ENCODE data around the gene LRRK1. TPM values are rescaled to one million over a fixed set of nuclear protein-coding genes. Genes with fewer than 3 reads are reported as not detected.

Gene LRRK1
- total and polyA plus RNA-seq, 11 donors = 1.3 to 12.7 (median 2.1) TPM

DNA sequence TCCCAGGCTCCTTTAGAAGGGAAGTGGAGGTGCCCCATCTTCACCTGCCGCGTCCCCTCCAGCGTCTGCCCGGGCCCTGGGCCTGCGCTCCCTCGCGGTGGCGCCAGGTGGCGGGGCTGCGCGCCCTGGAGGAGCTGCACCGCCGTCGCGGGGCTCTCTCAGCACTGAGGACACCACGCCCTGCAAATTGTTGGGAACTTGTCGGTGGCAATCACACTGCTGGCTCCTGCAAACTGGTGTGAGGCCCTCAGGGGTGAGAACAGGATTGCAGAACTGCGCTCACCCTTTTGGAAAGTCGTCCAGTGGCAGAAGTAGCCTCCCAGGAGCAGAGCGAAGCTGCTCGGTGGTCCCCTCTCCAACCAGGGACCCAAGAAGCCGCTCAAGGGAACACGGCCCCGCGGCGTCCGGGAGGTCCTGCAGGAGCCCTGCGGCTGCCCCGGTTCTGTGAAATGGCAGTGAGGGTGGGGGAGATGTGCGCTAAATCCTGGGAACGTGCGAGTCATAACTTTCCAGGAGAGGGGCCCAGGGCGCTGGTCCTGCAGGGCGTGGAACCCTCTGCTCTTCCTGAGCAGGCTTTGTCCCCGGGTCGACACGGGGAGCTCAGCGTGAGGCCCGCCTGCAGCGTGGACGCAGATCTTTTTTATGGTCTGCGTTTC is 995 bp upstream of the LRRK1 start:
- peak; percentile 78 to 89 (median 80) for DNase-seq
- Histone ChIP-seq H3K36me3 (no peaks in the 10 kb centered on the region), H3K27me3 (peaks cover 0 to 24% (median 9%) of the 10 kb centered on the region in 9 donors), H3K27ac (peak overlapping the region in 5 of 12 donors; percentile 28 to 76 (median 69)), H3K4me3 (peak overlapping the region; percentile 27 to 78 (median 65)), H3K9me3 (peaks cover 0 to 4% (median 0%) of the 10 kb centered on the region in 12 donors), H3K4me1 (peaks cover 0 to 41% (median 9%) of the 10 kb centered on the region in 12 donors)
- ATAC-seq = peak; percentile 79 to 94 (median 94)
- TF ChIP-seq POLR2A (IDR thresholded peaks at IDR 0.05) (no peak), CTCF (IDR thresholded peaks at IDR 0.05) (peak; percentile 79 to 93 (median 90))
- intact Hi-C loops (cut with DNase I) = loop anchor here in 8 of 10 donors (1.0 to 10.0 kb wide), 6 partner anchors 89 to 347 kb away; no protein-coding TSS in a partner anchor
- WGBS, 4 donors = 2 to 3% (median 2%) methylated on average over 10 to 42 of the region's 42 CpGs

DNA sequence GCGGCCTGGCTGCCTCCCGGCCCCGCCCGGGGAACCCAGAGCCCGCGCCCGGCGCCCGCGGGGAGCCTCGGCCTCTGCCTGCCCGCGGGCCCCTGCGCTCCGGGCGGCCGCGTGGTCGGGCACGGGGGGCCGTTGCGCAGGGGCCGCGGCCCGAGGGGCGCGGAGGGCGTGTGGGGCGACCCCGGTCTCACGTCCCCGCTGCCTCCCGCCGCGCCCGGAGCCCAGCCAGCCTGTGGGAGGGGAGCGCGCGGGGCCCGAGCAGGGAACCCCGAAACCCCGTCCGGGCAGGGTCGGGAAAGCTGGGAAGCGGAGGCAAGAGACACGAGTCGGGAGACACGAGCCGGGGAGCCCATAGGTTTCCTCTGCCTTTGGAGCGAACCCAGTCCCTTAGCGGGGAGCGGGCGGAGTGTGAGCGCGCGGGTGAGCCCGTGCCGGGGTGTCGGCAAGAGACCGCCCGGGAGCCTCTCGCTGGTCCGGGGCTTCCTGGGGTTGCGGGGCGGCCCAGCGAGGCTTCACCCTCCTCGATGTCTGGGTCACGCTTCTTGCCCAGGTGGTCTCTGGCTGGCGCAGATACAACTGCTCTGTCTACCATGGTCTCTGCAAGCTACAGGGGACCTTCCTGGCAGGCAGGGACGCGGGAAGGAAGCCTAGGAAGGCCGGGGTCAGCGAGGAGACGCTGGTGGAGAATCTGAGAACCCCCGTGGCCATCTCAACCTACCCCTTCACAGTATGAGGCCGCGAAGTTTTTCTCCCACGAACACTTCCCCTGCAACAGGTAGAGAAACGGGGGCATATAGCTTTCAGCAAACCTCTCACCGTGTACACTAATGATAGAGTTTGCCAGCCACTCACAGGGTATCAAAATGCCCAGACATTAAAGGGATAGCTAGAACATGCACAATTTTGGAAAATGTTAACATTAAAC is 586 bp downstream of the LRRK1 start:
- ATAC-seq = peak in 2 of 4 donors; percentile 4 to 32
- H3K4me1 ChIP-seq = peaks cover 0 to 41% (median 9%) of the 10 kb centered on the region in 12 donors
- no peaks in the 10 kb centered on the region for H3K9me3 ChIP-seq
- DNase-seq = peak in 2 of 5 donors; percentile 41 to 71
- TF ChIP-seq POLR2A (IDR thresholded peaks at IDR 0.05) (no peak), CTCF (IDR thresholded peaks at IDR 0.05) (no peak)
- peak overlapping the region; percentile 41 to 78 (median 60) for H3K4me3 ChIP-seq
- intact Hi-C loops (cut with DNase I) = loop anchor here in 6 of 10 donors (2.0 to 10.0 kb wide), 6 partner anchors 53 to 345 kb away; no protein-coding TSS in a partner anchor
- peak overlapping the region in 5 of 12 donors; percentile 22 to 61 (median 45) for H3K27ac ChIP-seq
- H3K36me3 ChIP-seq = peaks cover 0 to 10% (median 0%) of the 10 kb centered on the region in 9 donors
- 3 to 38% (median 6%) methylated on average over 9 to 80 of the region's 80 CpGs for WGBS, 4 donors
- H3K27me3 ChIP-seq = peaks cover 0 to 24% (median 9%) of the 10 kb centered on the region in 9 donors

DNA sequence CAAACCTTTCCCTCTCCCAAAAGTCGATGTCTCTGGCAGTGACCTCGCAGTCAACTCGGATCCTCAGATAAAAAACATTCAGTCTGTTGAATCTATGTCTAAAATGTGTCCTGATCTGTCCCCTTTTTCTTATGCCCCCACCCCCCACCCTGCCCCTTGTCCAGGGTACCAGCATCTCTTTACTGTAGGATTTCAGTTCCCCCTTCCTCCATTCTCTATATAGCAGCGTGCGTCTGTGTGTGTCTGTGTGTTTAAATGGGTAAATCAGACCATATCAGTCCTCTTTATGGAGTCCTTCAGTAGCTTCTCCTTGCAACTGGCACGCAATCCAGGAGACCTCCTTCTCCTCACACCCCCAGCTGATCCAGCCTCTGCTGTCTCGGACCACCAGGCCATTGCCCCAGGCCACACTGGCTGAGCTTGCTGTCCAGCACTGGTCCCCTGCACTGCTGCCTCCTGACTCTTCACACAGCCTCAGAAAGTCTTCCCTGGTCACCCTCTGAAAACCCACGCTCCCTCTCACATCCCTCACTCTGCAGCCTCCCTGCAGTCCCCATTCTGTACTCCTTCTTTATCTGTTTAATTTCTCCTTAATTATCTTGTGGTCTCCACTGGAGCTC is 1.5 kb downstream of the LRRK1 start:
- peaks cover 0 to 41% (median 9%) of the 10 kb centered on the region in 12 donors for H3K4me1 ChIP-seq
- ATAC-seq (no peak), DNase-seq (no peak)
- peak overlapping the region in 4 of 12 donors; percentile 58 to 78 (median 69) for H3K4me3 ChIP-seq
- TF ChIP-seq CTCF (IDR thresholded peaks at IDR 0.05) = no peak
- TF ChIP-seq POLR2A (IDR thresholded peaks at IDR 0.05) = no peak
- H3K27ac ChIP-seq = no peak overlapping the region
- peaks cover 0 to 19% (median 0%) of the 10 kb centered on the region in 9 donors for H3K36me3 ChIP-seq
- 85 to 93% (median 87%) methylated on average over 8 of the region's 8 CpGs for WGBS, 4 donors
- H3K9me3 ChIP-seq = no peaks in the 10 kb centered on the region
- peaks cover 0 to 24% (median 9%) of the 10 kb centered on the region in 9 donors for H3K27me3 ChIP-seq
- intact Hi-C loops (cut with DNase I) = loop anchor here in 2 of 10 donors (2.0 kb wide), 2 partner anchors 52 to 86 kb away; no protein-coding TSS in a partner anchor
